ENCODE measurements around the gene SLC31A1. TPM values are rescaled to one million over a fixed set of nuclear protein-coding genes. Genes with fewer than 3 reads are reported as not detected.

The SLC31A1 gene
- total and polyA plus RNA-seq, 2 of the 8 experiments (the other 6 are each of a cell fraction or from before 2014, with no cell fraction given): 23.9 to 40.8 TPM

- Histone ChIP-seq H2BK15ac (ENCODE audit: low read length) (no peak overlapping the region), H4K5ac (ENCODE audit: insufficient read length, low read depth, low read length) (no peak overlapping the region), H3K27ac (ENCODE audit: low read depth, low read length) (no peak overlapping the region), H3K79me1 (ENCODE audit: low read depth, low read length) (no peaks in the 10 kb centered on the region; the same call in 1 of the 2 replicates), H3K4ac (replicated peaks; ENCODE audit: insufficient read length, low read depth, low read length) (no peak overlapping the region), H3K23ac (ENCODE audit: insufficient read length) (no peak overlapping the region), H3K4me3 (ENCODE audit: extremely low read depth in 1 of 4, insufficient read depth in 2 of 4, low read depth in 3 of 4, low read length in 4 of 4) (no peak overlapping the region), H2BK5ac (ENCODE audit: low read depth, low read length) (no peak overlapping the region), H4K8ac (ENCODE audit: extremely low read depth, insufficient read depth, low read length) (no peak overlapping the region), H4K91ac (replicated peaks; ENCODE audit: insufficient read length, low read length) (no peak overlapping the region), H3K56ac (replicated peaks; ENCODE audit: insufficient read length, low read depth, low read length) (no peak overlapping the region), H3K14ac (ENCODE audit: insufficient read length) (no peak overlapping the region), H2BK12ac (ENCODE audit: low read depth, low read length) (no peak overlapping the region), H2BK20ac (ENCODE audit: low read length) (no peak overlapping the region), H3K36me3 (ENCODE audit: control insufficient read depth in 2 of 4, insufficient read depth in 4 of 4, low read length in 3 of 4) (no peaks in the 10 kb centered on the region; a peak in 1 of 8 replicates), H2AK5ac (ENCODE audit: low read depth, low read length) (no peak overlapping the region), H3K4me2 (ENCODE audit: insufficient read depth in 1 of 2, low read depth in 2 of 2, low read length in 2 of 2) (no peak overlapping the region), H3K18ac (ENCODE audit: extremely low read depth, low read length) (no peak overlapping the region), H3K9me3 (ENCODE audit: insufficient read depth in 2 of 2, low read depth in 1 of 2, low read length in 1 of 2) (no peaks in the 10 kb centered on the region), H3K23me2 (ENCODE audit: low read depth, low read length) (no peaks in the 10 kb centered on the region), H3K9ac (replicated peaks in 1 of 4; ENCODE audit: extremely low read depth in 1 of 4, low read depth in 3 of 4, low read length in 3 of 4) (no peak overlapping the region), H4K20me1 (replicated peaks in 1 of 2; ENCODE audit: control insufficient read depth in 1 of 2, insufficient read depth in 2 of 2, low read length in 2 of 2) (peaks cover 0 to 1% of the 10 kb centered on the region in 2 experiments), H2BK120ac (replicated peaks; ENCODE audit: low read depth, low read length) (no peak overlapping the region), H2AFZ (ENCODE audit: low read length) (no peak overlapping the region), H3K4me1 (replicated peaks in 1 of 4; ENCODE audit: control insufficient read depth in 3 of 4, insufficient read depth in 4 of 4, low read length in 3 of 4) (no peaks in the 10 kb centered on the region), H3K27me3 (replicated peaks in 1 of 4; ENCODE audit: control insufficient read depth in 3 of 4, extremely low read depth in 1 of 4, insufficient read depth in 3 of 4, low read length in 3 of 4) (no peaks in the 10 kb centered on the region), H3K79me2 (ENCODE audit: control insufficient read depth in 1 of 2, insufficient read depth in 2 of 2, low read length in 2 of 2) (no peaks in the 10 kb centered on the region)
- CTCF ChIA-PET (ENCODE audit: partially characterized antibody): interaction anchor here (0.6 kb wide), 1 partner anchor 1587 kb away, joined by 3 read pairs; no protein-coding TSS in a partner anchor
- POLR2A ChIA-PET (ENCODE audit: partially characterized antibody): no interaction called here
- FAIRE-seq (no peak), DNase-seq (ENCODE audit: low read depth in 1 of 2, low spot score in 2 of 2) (no peak)
- WGBS, 2 experiments (ENCODE audit: extremely low coverage in 1 of 2, insufficient coverage in 1 of 2, insufficient read length in 1 of 2, insufficient replicate concordance in 2 of 2, low coverage in 1 of 2, low lambda C conversion rate in 2 of 2, missing lambda C conversion rate in 1 of 2): 88 to 100% methylated on average over 1 to 2 of the region's 2 CpGs
- TF ChIP-seq TCF12 (IDR thresholded peaks at IDR 0.05; ENCODE audit: low read depth, low read length): no peak
These were observed 23.2 kb downstream of the SLC31A1 start for GRCh38 chr9:113244556-113244955.
